HEK293 (cell line): ENCODE measurements around the gene PABPN1L.

ENCODE experiments used
- CTCF ChIA-PET: fragments of 350-600 bp; formaldehyde crosslinking; extraction: SDS; loops from one replicate; lab custom pipeline; 2021; ENCODE audit warnings: antibody characterized with exemption; lab: Yijun Ruan, JAX
- POLR2A ChIA-PET: fragments of 300-600 bp; formaldehyde crosslinking; extraction: SDS; loops from one replicate; lab custom pipeline; 2020; ENCODE audit warnings: antibody characterized with exemption, inconsistent platforms; lab: Yijun Ruan, JAX
- H3K27ac ChIP-seq: fragments of 200-500 bp; sonication (Bioruptor generic); 2 replicates; pipeline ENCODE4 v1.5.1; 2014; ENCODE audit warnings: low read depth, low read length, control low read depth, inconsistent platforms; ENCODE audit errors: extremely low read depth
- H3K36me3 ChIP-seq, 2 experiments: fragments of 200-500 bp in 1 of 2; sonication (Bioruptor generic) in 1 of 2; 1 replicate in 1 of 2; 2 replicates in 1 of 2; pipeline ENCODE4 v1.5.1; 2014 to 2017; ENCODE audit warnings: inconsistent platforms in 2 of 2, low read length in 2 of 2; ENCODE audit not compliant: control insufficient read depth in 2 of 2, insufficient read depth in 1 of 2
- H3K4me1 ChIP-seq: fragments of 200-500 bp; sonication (Bioruptor generic); 2 replicates; pipeline ENCODE4 v1.5.1; 2014; ENCODE audit warnings: mild to moderate bottlenecking, low read length, inconsistent platforms; ENCODE audit not compliant: control insufficient read depth, insufficient read depth
- H3K4me3 ChIP-seq: 2 replicates; pipeline ENCODE4 v1.5.1; 2011; ENCODE audit warnings: low read depth, mild to moderate bottlenecking, control low read depth, low read length, moderate library complexity
- H3K9me3 ChIP-seq: fragments of 200-500 bp; sonication (Bioruptor generic); 2 replicates; pipeline ENCODE4 v1.5.1; 2014; ENCODE audit warnings: low read depth, low read length, inconsistent platforms; ENCODE audit not compliant: control insufficient read depth, insufficient read depth
- BCL11B ChIP-seq: fragments of 450-650 bp; formaldehyde crosslinking; IDR thresholded peaks from 2 replicates; pipeline ENCODE4 v1.5.1; 2016; ENCODE audit warnings: low read depth, missing biosample characterization, missing genetic modification characterization
- EGR2 ChIP-seq: fragments of 450-650 bp; formaldehyde crosslinking; IDR thresholded peaks from 2 replicates; pipeline ENCODE4 v1.5.1; 2016; ENCODE audit warnings: low read depth, missing biosample characterization, missing genetic modification characterization
- GLI4 ChIP-seq: fragments of 450-650 bp; formaldehyde crosslinking; IDR thresholded peaks from 2 replicates; pipeline ENCODE4 v1.5.1; 2016; ENCODE audit warnings: missing biosample characterization, missing genetic modification characterization
- HOXC10 ChIP-seq: sonication (generic); formaldehyde crosslinking; IDR thresholded peaks from 2 replicates; pipeline ENCODE4 v1.8.1; 2023; ENCODE audit warnings: mild to moderate bottlenecking, missing genetic modification reagents
- MZF1 ChIP-seq: fragments of 450-650 bp; formaldehyde crosslinking; IDR thresholded peaks from 2 replicates; pipeline ENCODE4 v1.5.1; 2017; ENCODE audit warnings: missing biosample characterization, missing genetic modification characterization, borderline replicate concordance
- PRDM2 ChIP-seq: fragments of 450-650 bp; formaldehyde crosslinking; IDR thresholded peaks from 2 replicates; pipeline ENCODE4 v1.5.1; 2016; ENCODE audit warnings: missing biosample characterization, missing genetic modification characterization, borderline replicate concordance
- RBAK ChIP-seq: fragments of 450-650 bp; formaldehyde crosslinking; IDR thresholded peaks from 2 replicates; pipeline ENCODE4 v1.5.1; 2016; ENCODE audit warnings: missing biosample characterization, missing genetic modification characterization
- ZBTB26 ChIP-seq: fragments of 450-650 bp; formaldehyde crosslinking; optimal IDR thresholded peaks from 2 replicates; pipeline ENCODE3; 2016; ENCODE audit warnings: missing biosample characterization, mild to moderate bottlenecking, missing genetic modification characterization
- ZBTB48 ChIP-seq: fragments of 450-650 bp; formaldehyde crosslinking; IDR thresholded peaks from 2 replicates; pipeline ENCODE4 v1.5.1; 2016; ENCODE audit warnings: missing biosample characterization, missing genetic modification characterization
- ZFHX2 ChIP-seq: fragments of 450-650 bp; formaldehyde crosslinking; conservative IDR thresholded peaks from 2 replicates; pipeline ENCODE4 v1.5.1; 2016; ENCODE audit warnings: missing biosample characterization, missing genetic modification characterization
- ZNF112 ChIP-seq: fragments of 450-650 bp; formaldehyde crosslinking; IDR thresholded peaks from 2 replicates; pipeline ENCODE4 v1.5.0; 2017; ENCODE audit warnings: missing biosample characterization, missing genetic modification characterization
- ZNF146 ChIP-seq: fragments of 450-650 bp; formaldehyde crosslinking; IDR thresholded peaks from 2 replicates; pipeline ENCODE4 v1.5.1; 2016; ENCODE audit warnings: missing biosample characterization, missing genetic modification characterization
- ZNF16 ChIP-seq: fragments of 450-650 bp; formaldehyde crosslinking; IDR thresholded peaks from 2 replicates; pipeline ENCODE4 v1.5.1; 2016; ENCODE audit warnings: low read depth, missing biosample characterization, missing genetic modification characterization
- ZNF174 ChIP-seq: fragments of 450-650 bp; formaldehyde crosslinking; IDR thresholded peaks from 2 replicates; pipeline ENCODE4 v1.5.0; 2017; ENCODE audit warnings: missing biosample characterization, mild to moderate bottlenecking, missing genetic modification characterization
- ZNF202 ChIP-seq: fragments of 450-650 bp; formaldehyde crosslinking; IDR thresholded peaks from 2 replicates; pipeline ENCODE4 v1.5.1; 2016; ENCODE audit warnings: missing biosample characterization, missing genetic modification characterization, borderline replicate concordance
- ZNF26 ChIP-seq: fragments of 450-650 bp; formaldehyde crosslinking; IDR thresholded peaks from 2 replicates; pipeline ENCODE4 v1.5.1; 2016; ENCODE audit warnings: missing biosample characterization, missing genetic modification characterization
- ZNF37A ChIP-seq: fragments of 450-650 bp; IDR thresholded peaks from 2 replicates; pipeline ENCODE4 v1.5.1; 2018; ENCODE audit warnings: missing biosample characterization, missing genetic modification characterization
- ZNF426 ChIP-seq: fragments of 450-650 bp; formaldehyde crosslinking; IDR thresholded peaks from 2 replicates; pipeline ENCODE4 v1.5.1; 2017; ENCODE audit warnings: missing biosample characterization, missing genetic modification characterization, mild to moderate bottlenecking, inconsistent platforms, moderate library complexity
- ZNF530 ChIP-seq: fragments of 450-650 bp; formaldehyde crosslinking; IDR thresholded peaks from 2 replicates; pipeline ENCODE4 v1.5.1; 2016; ENCODE audit warnings: low read depth, missing biosample characterization, missing genetic modification characterization
- ZNF621 ChIP-seq: fragments of 450-650 bp; formaldehyde crosslinking; IDR thresholded peaks from 2 replicates; pipeline ENCODE4 v1.5.1; 2017; ENCODE audit warnings: missing biosample characterization, missing genetic modification characterization
- ZNF830 ChIP-seq: fragments of 450-650 bp; IDR thresholded peaks from 2 replicates; pipeline ENCODE4 v1.5.0; 2018; ENCODE audit warnings: missing biosample characterization, missing genetic modification characterization, low read depth, mild to moderate bottlenecking, moderate library complexity

PABPN1L gene

GRCh38 chr16:88913870-88914269 lies 47.4 kb upstream of the PABPN1L start:
- H3K36me3 ChIP-seq = no peaks in the 10 kb centered on the region
- H3K4me3 ChIP-seq = no peak overlapping the region
- no peak overlapping the region for H3K27ac ChIP-seq
- H3K4me1 ChIP-seq = no peaks in the 10 kb centered on the region
- H3K9me3 ChIP-seq = no peaks in the 10 kb centered on the region
- ChIA-PET POLR2A (no interaction called here), CTCF (no interaction called here)
- TF ChIP-seq ZNF146 (tag by site-specific recombination) = peak; percentile 95
- TF ChIP-seq ZNF621 (tag by site-specific recombination) = no peak

GRCh38 chr16:88913001-88913612 lies 46.6 kb upstream of the PABPN1L start:
- TF ChIP-seq RBAK (tag by site-specific recombination) (peak; percentile 94), ZNF830 (tag by site-specific recombination) (no peak)
- no peaks in the 10 kb centered on the region for H3K4me1 ChIP-seq
- POLR2A ChIA-PET = no interaction called here
- no peak overlapping the region for H3K4me3 ChIP-seq
- no peak overlapping the region for H3K27ac ChIP-seq
- no peaks in the 10 kb centered on the region for H3K36me3 ChIP-seq
- CTCF ChIA-PET = no interaction called here
- H3K9me3 ChIP-seq = no peaks in the 10 kb centered on the region

GRCh38 chr16:88912556-88912955 lies 46.1 kb upstream of the PABPN1L start:
- ChIA-PET POLR2A (no interaction called here), CTCF (no interaction called here)
- no peak overlapping the region for H3K27ac ChIP-seq
- H3K36me3 ChIP-seq = no peaks in the 10 kb centered on the region
- no peaks in the 10 kb centered on the region for H3K9me3 ChIP-seq
- H3K4me3 ChIP-seq = no peak overlapping the region
- no peaks in the 10 kb centered on the region for H3K4me1 ChIP-seq
- no peak for TF ChIP-seq ZNF202
- no peak for TF ChIP-seq ZNF37A
- no peak for TF ChIP-seq MZF1
- no peak for TF ChIP-seq ZNF26
- TF ChIP-seq ZBTB48 (tag by site-specific recombination) = no peak
- no peak for TF ChIP-seq ZNF112 (tag by site-specific recombination)
- no peak for TF ChIP-seq GLI4 (tag by site-specific recombination)
- TF ChIP-seq ZBTB26 = no peak
- no peak for TF ChIP-seq ZNF426
- no peak for TF ChIP-seq ZNF16 (tag by site-specific recombination)
- TF ChIP-seq BCL11B = no peak
- no peak for TF ChIP-seq ZFHX2 (tag by site-specific recombination)
- no peak for TF ChIP-seq PRDM2
- TF ChIP-seq ZNF174 = no peak
- TF ChIP-seq ZNF530 (tag by site-specific recombination) = no peak
- no peak for TF ChIP-seq EGR2 (tag by site-specific recombination)
- no peak for TF ChIP-seq HOXC10 (CRISPR knock-in tag)
